ENCODE data around the gene KRT39. TPM values are rescaled to one million over a fixed set of nuclear protein-coding genes. Genes with fewer than 3 reads are reported as not detected.

KRT39 gene
- not detected in 2 replicates for total RNA-seq

GRCh38 chr17:40966848-40967247, at the start of gene KRT39:
KRT39 (minus strand) TSS chr17:40966948; CDS start chr17:40966856, 92 bp downstream.

GRCh38 chr17:41008811-41009210, 42.1 kb upstream of the KRT39 start, which contains the start of gene KRTAP3-1:
KRTAP3-1 (minus strand) TSS chr17:41009128; CDS start chr17:41009074, 54 bp downstream.

GRCh38 chr17:40999563-40999962, 32.8 kb upstream of the KRT39 start, which contains the start of gene KRTAP3-2:
KRTAP3-2 (minus strand) TSS chr17:40999906; CDS start chr17:40999853, 53 bp downstream.

GRCh38 chr17:40993839-40994238, 27.1 kb upstream of the KRT39 start, which contains the start of gene KRTAP3-3:
KRTAP3-3 (minus strand) TSS chr17:40994164; CDS start chr17:40994097, 67 bp downstream.

GRCh38 chr17:40984226-40984625, 17.5 kb upstream of the KRT39 start, which contains the start of gene KRT40:
KRT40 (minus strand) TSS chr17:40984326; CDS start chr17:40984273, 53 bp downstream.

GRCh38 chr17:40937384-40937819, 29.3 kb downstream of the KRT39 start, which contains the start of gene KRT23:
KRT23 (minus strand) TSS chr17:40937646; CDS start chr17:40936603, 1,043 bp downstream.

Other genes starting within 250 kb of the KRT39 start
- not detected in 2 replicates for gene KRT25, start 211.6 kb downstream of the KRT39 start, total RNA-seq
- gene KRT26, start 194.7 kb downstream of the KRT39 start, total RNA-seq = not detected in 2 replicates
- gene KRT27, start 184.4 kb downstream of the KRT39 start, total RNA-seq = not detected in 2 replicates
- gene KRT28, start 167.0 kb downstream of the KRT39 start, total RNA-seq = not detected in 2 replicates
- gene KRT10, start 144.3 kb downstream of the KRT39 start, total RNA-seq = 3.0 and 3.8 TPM in 2 replicates
- gene KRT12, start 99.7 kb downstream of the KRT39 start, total RNA-seq = not detected in 2 replicates
- not detected in 2 replicates for gene KRT20, start 81.7 kb downstream of the KRT39 start, total RNA-seq
- not detected in 2 replicates for gene KRT23, start 29.3 kb downstream of the KRT39 start, total RNA-seq
- not detected in 2 replicates for gene KRT40, start 17.4 kb upstream of the KRT39 start, total RNA-seq
- gene KRTAP3-3, start 27.2 kb upstream of the KRT39 start, total RNA-seq = not detected in 2 replicates
- not detected in 2 replicates for gene KRTAP3-2, start 33.0 kb upstream of the KRT39 start, total RNA-seq
- gene KRTAP3-1, start 42.2 kb upstream of the KRT39 start, total RNA-seq = not detected in 2 replicates
- not detected in 2 replicates for gene KRTAP1-5, start 60.3 kb upstream of the KRT39 start, total RNA-seq
- not detected in 2 replicates for gene KRTAP1-4, start 63.2 kb upstream of the KRT39 start, total RNA-seq
- gene KRTAP1-3, start 67.9 kb upstream of the KRT39 start, total RNA-seq = not detected in 2 replicates
- not detected in 2 replicates for gene KRTAP1-1, start 74.5 kb upstream of the KRT39 start, total RNA-seq
- not detected in 2 replicates for gene KRTAP2-1, start 80.4 kb upstream of the KRT39 start, total RNA-seq
- gene KRTAP2-2, start 88.3 kb upstream of the KRT39 start, total RNA-seq = not detected in 2 replicates
- gene KRTAP2-3, start 93.2 kb upstream of the KRT39 start, total RNA-seq = not detected in 2 replicates
- gene KRTAP2-4, start 98.9 kb upstream of the KRT39 start, total RNA-seq = not detected in 2 replicates
- not detected in 2 replicates for gene KRTAP4-7, start 117.2 kb upstream of the KRT39 start, total RNA-seq
- not detected in 2 replicates for gene KRTAP4-8, start 131.2 kb upstream of the KRT39 start, total RNA-seq
- gene KRTAP4-16, start 135.3 kb upstream of the KRT39 start, total RNA-seq = not detected in 2 replicates
- gene KRTAP4-9, start 138.4 kb upstream of the KRT39 start, total RNA-seq = not detected in 2 replicates
- gene KRTAP4-11, start 151.4 kb upstream of the KRT39 start, total RNA-seq = not detected in 2 replicates
- not detected in 2 replicates for gene KRTAP4-12, start 157.2 kb upstream of the KRT39 start, total RNA-seq
- gene KRTAP4-6, start 173.6 kb upstream of the KRT39 start, total RNA-seq = not detected in 2 replicates
- gene KRTAP4-5, start 182.9 kb upstream of the KRT39 start, total RNA-seq = not detected in 2 replicates
- not detected in 2 replicates for gene KRTAP4-4, start 193.8 kb upstream of the KRT39 start, total RNA-seq
- gene KRTAP4-3, start 201.3 kb upstream of the KRT39 start, total RNA-seq = not detected in 2 replicates
- not detected in 2 replicates for gene KRTAP4-2, start 211.3 kb upstream of the KRT39 start, total RNA-seq
- gene KRTAP4-1, start 218.0 kb upstream of the KRT39 start, total RNA-seq = not detected in 2 replicates
- gene KRTAP9-1, start 222.9 kb upstream of the KRT39 start, total RNA-seq = not detected in 2 replicates